NCI-H1105 (cell line): Measurements from ENCODE around the gene PTPRN.
"Not testable (repeated sequence)": the region's sequence is repeated elsewhere in the genome, so short reads cannot be mapped to it uniquely, and the experiment has no call there.

Experiments
- DNase-seq: peaks from one replicate; lab custom pipeline; 2025; lab: John Stamatoyannopoulos, UW

The PTPRN gene

DNA sequence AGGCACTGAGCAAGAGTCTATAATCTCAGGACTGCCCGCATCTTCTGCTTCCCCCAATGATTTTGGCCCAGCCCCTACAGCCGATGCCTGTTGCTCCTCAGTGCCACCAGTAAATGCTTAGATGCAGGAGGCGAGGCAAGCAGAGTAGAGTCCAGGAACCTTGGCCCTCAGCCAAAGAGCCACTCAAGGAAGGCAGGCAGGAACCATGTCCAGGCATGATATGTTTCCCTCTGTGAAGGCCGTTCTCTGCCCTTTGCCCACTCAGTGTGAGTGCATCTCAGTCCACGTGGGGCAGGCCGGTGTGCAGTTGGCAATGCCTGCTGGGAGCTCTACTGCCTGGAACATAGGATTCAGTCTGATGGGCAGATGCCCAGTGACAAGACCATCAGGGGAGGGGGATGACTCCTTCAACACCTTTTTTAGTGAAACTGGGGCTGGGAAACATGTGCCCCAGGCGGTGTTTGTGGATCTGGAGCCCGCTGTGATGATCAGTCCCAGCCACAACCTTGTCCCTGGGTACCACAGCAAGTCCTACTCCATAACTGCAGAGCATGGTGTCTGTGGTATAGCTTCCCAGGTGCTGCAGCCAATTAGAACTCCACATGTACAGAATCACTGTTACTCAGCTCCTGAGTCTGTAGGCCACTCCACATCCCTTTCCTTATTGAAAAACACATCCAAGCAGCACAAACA, 39.7 kb downstream of the PTPRN start:
- DNase-seq = peak; percentile 68

DNA sequence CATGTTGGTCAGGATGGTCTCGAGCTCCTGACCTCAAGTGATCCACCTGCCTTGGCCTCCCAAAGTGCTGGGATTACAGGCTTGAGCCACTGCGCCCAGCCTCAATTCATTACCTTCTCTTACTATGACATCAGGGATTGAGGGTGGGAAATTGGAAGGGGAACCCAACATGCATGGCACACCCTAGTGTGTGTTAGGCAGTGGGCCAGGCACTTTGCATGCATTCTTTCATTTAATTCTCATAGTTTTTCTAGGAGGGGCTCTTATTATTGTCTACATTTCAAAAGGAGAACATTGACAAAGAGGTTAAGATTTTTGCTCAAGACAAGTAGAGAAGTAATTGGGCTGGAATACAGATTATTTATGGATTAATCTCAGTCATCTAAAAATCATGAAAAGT, 40.9 kb downstream of the PTPRN start:
- no peak for DNase-seq

DNA sequence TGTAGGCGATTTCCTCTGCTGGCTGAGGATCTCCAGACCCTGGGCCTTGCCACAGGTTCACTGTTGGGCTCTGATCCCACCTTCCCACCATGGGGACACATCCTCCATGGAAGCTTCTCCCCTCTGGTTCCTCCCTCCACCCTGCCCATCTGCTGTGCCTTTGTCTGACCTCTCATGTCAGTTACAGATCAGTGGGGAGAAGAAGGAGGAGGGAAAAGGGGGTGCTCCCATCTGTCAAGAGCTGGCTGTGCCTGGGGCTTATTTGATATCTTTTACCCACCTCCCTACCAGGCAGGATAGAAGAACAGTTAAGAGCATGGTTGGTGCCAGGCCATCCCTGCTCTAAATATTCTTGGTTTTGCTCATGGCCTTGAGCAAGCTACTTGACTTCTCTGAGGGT, 42.3 kb downstream of the PTPRN start:
- no peak for DNase-seq

DNA sequence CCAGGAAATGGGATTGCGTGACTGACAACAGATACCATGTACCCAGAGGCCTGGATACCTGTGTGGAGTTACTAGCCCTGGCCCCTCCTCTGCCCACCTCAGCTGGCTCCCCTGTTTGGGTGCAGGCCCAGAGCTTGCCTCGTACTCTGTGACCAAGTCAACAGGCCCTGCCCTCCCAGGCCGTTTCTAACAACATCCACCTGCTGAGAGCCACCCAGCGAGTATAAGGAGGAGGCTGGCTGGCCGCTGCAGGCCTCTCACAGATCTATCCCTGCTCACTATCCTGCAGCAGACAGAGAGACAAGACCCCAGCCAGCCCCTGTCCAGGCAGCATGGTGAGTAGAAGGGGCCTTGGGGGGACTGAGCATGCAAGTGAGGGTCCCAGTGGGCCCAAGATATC, 43.0 kb downstream of the PTPRN start:
- no peak for DNase-seq

DNA sequence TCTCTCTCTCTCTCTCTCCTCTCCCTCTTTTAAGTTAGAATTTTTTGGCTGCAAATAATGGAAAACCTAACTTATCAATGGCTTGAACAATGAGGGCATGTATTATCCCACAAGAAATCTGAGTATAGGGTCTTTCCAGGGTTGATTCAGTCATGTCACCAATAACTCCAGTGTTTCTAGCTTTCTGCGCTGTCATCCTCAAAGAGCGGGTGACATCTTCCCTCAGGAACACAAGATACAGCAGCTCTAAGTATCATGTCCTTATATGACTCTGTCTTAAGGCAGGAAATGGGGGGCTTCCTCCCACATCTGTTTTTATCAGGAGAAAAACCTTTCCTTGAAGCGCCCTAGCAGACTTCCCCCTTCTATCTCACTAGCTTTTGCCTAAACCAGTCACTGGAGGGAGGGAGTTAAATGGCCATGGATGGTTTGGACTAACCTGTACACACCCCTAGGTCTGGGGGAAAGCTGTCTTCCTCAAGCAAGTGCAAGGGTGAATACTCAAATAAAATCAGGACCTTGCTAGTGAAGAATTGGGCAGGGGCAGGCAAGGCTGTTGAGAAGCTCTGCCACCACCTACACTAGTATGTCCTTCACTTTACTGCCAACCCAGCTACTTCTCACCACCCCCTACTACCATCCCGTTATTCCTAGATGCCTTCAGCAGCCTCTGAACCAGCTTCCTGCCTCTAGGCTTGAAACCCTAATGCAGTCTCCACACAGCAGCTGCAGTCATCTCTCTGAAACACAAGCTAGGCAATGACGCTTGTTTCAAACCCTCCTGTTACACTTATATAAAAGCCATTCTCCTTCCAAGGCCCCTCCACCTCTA, 48.0 kb downstream of the PTPRN start:
- no peak for DNase-seq

DNA sequence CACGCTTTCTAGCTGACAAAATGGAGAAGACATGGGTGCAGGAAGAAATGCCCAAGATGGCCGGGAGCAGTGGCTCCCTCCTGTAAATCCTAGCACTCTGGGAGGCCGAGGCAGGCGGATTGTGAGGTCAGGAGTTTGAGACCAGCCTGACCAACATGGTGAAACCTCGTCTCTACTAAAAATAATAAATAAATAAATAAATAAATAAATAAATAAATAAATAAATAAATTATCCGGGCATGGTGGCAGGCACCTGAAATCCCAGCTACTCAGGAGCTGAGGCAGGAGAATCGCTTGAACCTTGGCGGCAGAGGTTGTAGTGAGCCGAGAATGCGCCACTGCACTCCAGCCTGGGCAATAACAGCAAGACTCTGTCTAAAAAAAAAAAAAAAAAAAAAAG, 50.3 kb downstream of the PTPRN start:
- DNase-seq = not testable (repeated sequence)

DNA sequence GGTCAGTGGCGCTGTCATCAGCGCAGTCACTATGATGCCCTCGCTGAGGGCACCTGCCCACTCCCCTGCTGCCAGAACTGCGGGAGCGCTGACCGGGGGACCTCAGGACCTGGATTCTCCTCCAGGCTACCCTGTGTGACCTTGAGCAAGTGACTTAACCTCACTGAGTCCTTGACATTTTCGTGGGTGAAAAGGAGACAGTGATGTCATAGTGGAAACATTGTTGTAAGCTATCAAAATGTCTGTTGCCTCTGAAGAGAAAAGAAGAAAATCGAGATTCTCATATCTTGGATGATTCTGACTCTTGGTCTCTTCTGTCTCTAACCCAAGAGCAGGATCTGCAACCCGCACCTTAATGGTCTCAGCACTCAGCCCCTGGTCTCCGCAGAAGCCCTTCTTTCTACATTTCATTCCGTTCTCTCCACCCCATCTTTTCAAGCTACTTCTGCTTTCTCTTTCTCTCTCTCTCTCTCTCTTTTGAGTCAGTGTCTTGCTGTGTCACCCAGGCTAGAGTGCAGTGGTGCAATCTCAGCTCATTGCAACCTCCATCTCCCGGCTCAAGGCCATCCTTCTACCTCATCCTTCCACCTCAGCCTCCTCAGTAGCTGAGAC, 54.5 kb downstream of the PTPRN start:
- DNase-seq = no peak

DNA sequence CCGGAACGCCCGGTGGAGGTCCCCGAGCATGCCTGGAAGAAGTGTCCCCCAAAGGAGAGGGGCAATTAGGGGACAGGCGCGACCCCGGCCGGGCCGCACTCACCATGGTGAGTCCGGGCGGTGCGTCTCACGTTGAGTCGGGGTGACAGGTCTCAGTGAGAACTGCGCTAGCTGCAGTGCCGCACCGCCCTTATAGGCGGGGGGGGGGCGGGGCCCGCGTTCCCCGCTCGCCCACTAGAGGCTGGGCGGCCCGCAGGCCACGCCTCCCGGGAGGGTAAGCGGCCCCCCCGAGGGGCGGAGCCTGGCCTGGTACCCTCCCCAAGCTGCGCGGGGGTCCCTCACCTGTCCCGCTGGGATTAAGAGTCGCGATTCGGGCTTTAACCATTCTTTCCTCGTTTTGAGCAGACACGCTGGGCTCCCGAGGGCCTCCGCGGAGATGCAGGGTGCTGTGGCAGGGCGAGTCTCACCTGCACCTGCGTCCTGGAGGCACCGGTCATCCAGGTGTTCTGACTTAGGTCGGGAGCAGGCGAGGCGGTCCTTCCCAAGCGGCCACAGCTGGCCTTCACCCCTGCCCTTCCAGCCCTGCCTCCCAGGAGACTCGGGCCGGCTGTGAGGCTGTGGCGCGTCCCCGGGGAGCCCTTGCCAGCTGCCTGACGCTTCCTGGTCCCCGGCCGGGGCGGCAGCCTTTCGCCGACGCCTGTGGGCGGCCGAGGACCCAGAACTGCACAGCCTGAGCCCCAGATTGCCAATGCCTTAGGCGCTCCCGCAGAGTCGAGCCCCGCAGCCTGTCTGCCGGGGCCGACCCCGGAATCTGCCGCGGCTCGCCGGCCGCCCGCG, 55.2 kb downstream of the PTPRN start, which contains the start of gene TUBA4A:
Gene TUBA4A, minus strand, starts transcription at position 166 of the 837 bp plus-strand sequence. Its CDS starts 60 bp downstream, at position 106.
- peak; percentile 55 for DNase-seq

DNA sequence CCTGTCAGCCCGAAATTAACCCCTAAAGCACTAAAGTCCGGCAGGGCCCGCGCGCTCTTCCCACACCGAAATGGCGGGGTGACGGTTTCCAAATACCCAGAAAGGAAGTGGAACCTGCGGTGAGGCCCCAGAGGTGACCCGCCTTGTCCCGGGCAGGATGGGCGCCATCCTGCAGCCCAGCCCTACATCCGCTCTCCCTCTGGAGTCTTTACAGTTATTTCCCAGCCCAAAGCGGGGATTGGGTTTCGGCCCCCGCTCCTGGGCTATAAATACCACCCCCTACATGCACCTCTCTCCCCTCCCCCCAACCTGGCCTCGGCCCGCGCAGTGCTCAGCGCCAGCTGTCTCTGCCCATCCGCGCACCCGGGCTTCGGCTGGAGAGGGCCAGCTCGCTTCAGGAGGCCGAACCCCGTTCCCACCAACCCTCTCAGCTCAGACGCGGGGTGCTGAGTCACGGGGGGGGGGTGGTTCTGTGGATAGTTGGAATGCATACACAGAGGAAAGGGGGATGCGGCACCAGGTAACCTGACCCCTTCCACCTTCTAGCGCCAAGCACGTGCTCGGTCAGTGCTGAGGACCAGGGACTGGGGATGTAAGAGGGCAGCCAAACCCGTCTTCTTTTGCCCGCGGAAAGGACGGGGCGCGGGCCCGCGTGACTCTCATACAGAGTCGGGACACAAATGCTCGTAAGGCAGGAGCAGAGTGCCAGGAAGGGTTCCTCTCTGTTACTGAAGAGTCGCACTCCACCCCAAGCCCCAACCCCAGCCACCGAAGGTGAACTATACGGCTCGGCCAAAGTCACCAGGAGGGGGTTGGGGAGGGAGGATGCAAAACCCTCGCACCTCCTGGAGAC, 56.1 kb downstream of the PTPRN start, which contains the start of gene TUBA4B:
Gene TUBA4B, plus strand, starts transcription at position 344 of the 853 bp plus-strand sequence. Its CDS starts 165 bp downstream, at position 509.
- DNase-seq = no peak

DNA sequence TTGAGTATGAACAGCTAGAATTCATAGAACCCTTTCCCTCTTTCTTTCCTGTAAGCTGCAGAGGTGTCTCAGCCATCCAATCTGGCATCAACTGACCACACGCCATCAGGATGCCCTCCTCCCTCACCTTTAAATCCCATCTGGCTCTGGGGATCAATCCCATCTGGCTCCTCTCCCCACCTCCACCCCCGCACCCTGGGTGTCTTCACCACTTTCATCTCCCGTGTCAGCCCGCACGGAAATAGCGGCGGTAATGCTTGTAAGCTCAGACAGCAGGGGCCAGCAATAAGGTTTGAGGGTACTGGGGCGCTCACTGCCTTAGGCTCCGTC, 56.7 kb downstream of the PTPRN start:
- DNase-seq = no peak

DNA sequence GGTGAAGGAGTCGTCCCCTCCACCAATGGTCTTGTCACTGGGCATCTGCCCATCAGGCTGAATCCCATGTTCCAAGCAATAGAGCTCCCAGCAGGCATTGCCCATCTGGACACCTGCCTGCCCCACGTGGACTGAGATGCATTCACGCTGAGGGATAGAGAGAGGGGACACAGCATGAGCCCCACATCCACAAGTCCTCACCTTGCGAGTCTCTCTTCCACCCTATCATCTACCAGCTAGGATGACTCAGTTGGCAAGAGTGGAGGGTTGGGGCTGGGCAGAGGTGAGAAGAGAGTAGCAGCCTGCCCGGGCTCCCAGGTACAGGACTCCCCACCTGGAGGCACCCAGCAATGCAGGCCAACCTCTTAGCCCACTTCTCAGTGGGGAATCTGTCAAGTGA, 57.1 kb downstream of the PTPRN start:
- no peak for DNase-seq

DNA sequence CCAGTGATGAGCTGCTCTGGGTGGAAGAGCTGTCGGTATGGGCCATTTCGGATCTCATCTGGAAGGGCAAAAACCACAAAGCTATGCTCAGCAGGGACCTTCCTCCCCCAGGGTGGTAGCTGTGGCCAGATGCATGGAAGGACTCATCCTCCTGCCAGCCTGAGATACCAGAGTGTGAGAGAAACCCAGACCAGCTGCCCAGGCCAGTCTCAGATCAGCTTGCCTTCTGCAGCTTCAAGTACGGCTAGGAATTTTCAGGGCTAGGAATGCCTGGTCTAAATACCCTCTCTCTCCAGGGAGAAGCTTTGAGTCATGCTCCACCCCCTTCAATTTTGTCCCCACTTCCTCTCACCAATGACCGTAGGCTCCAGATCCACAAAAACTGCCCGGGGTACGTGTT, 57.5 kb downstream of the PTPRN start:
- no peak for DNase-seq

DNA sequence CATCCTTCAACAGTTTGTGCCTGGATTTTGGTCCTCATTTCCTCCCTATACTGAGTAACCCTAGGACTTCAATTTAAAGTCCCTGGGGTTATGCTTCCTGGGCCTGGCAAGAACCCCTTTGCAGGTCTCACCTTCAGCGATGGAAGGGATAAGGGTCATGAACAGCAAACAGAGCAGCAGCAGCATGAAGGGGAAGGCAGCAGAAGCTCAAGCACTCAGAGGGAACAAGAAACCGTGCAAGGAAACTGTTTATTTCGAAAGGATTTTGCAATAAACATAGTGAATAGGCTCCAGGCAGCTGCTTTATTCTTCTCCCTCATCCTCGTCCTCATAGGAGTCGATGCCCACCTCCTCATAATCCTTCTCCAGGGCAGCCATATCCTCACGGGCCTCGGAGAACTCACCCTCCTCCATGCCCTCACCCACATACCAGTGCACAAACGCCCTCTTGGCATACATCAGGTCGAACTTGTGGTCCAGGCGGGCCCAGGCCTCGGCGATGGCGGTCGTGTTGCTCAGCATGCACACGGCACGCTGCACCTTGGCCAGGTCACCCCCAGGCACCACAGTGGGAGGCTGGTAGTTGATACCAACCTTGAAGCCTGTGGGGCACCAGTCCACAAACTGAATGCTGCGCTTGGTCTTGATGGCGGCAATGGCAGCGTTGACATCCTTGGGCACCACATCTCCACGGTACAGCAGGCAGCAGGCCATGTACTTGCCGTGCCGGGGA, 59.0 kb downstream of the PTPRN start:
- DNase-seq = no peak

DNA sequence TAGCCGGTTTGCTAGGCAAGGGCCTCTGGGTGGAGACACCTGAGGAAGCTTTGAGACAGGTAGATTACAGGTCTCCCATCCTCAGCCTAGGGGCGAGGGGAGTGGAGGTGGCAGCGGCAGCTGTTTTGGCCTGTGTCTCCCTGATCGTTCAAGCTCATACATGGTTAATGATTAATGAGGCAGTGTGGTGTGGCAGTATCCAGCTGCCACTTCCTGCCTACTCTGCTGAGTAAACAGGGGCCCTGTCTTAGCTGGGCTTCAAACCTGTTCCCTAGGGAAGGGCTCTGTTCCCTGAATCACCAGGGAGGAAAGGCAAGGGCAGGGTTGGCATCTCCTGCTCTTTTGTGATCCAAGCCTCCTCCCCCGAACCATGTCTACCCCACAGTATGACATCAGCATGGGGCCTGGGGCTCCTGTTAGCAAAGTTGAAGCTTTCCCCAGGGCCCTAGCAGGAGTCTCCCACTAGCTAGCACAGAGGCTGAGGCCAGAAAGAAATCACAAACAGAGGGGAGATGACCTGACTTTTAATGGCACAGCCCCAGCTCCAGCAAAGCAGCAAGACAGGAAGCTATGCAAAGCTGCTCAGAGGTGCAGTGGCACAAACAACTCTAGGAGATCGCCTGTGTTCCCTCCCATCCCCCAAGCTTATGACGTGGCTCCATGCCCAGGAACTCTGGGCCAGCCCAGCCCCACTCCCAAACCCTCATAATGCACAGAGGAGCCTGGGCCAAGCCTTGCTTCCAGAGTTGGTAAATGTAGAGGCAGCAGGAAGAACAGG, 59.8 kb downstream of the PTPRN start:
- DNase-seq = peak; percentile 23

DNA sequence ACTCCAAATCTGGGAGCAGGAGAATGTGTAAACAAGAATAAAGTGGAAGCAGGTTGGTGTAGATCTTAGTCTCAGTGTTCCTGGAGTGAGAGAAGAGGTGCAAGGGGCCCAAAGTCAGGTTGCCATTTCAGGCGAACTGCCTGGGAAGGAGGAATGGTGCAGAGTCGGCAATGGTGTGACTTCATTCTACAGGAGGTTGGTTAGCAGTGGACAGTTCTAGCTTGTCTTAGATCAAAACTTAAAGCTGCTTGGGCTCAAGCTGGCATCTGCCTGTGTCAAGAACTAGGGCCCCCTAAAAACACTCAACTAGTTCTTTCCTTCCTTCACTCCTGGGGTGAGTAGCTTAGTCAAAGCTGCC, 60.4 kb downstream of the PTPRN start:
- DNase-seq = no peak

DNA sequence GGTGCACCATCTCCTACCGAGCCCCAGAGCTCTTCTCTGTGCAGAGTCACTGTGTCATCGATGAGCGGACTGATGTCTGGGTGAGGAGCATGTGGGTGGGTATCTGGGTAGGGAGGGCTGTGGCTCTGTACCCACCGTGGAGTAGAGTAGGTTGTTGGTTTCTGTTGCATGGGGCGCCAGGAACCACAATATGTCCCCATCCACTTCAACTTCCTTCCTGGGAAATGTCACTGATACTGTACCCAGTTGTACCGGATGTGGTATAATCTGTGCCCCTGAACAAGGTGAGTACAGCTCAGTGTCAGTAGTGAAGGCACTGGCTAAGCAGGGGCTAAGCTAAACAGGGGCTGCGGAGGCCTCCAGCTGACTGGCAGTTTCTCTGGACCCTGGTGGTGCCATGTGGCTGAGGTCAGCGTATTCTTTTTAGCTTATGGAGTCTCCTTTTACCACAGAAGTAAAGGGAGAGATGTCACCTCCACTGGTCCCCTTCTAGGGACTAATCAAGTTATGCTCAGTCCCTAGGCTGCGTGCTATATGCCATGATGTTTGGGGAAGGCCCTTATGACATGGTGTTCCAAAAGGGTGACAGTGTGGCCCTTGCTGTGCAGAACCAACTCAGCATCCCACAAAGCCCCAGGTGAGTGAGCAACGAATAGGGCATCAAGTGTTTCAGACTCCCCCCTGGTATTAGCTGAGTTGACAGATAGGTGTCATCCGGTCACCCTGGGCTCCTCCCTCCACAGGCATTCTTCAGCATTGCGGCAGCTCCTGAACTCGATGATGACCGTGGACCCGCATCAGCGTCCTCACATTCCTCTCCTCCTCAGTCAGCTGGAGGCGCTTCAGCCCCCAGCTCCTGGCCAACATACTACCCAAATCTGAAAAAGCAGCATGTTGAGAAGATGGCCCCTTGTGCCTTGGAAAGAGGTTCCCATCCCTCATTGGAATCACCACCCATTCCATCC, 61.2 kb downstream of the PTPRN start:
- no peak for DNase-seq

DNA sequence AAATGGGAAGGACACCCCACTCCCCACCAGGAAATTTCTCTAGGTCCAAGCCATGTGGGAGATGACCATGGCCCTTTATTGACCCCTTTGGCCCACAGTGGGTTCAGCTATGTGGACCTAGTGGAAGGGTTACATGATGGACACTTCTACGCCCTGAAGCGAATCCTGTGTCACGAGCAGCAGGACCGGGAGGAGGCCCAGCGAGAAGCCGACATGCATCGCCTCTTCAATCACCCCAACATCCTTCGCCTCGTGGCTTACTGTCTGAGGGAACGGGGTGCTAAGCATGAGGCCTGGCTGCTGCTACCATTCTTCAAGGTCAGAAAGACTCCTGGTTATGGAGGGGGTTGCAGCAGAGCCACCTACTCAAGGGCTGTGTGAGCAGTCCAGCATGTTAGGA, 62.6 kb downstream of the PTPRN start:
- no peak for DNase-seq

DNA sequence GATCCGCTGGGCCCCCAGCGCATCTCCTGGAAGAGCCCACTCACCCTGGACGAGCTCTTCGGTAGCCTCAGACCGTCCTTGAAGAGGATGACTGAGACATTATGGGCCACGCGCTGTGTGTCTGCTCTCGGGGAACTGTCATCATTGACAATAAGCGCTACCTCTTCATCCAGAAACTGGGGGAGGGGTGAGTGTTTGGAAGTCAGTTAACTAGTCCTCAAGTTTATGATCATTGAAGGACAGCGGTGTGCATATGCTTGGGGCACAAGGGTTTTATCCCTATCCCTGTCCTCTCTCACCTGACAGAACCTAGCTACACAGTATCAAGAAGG, 63.3 kb downstream of the PTPRN start:
- DNase-seq = no peak
